PC-9 (cell line): Measurements from ENCODE around the gene AFAP1.

Experiments
- CTCF ChIP-seq: fragments of 200-600 bp; sonication (generic); conservative IDR thresholded peaks from 2 replicates; pipeline ENCODE4 v1.6.1; 2017; ENCODE audit warnings: mixed run types, antibody characterized with exemption, mild to moderate bottlenecking, moderate library complexity
- EZH2 ChIP-seq: fragments of 200-600 bp; sonication (generic); IDR thresholded peaks from 2 replicates; pipeline ENCODE4 v1.8.0; 2017; ENCODE audit warnings: antibody characterized with exemption, low read depth

DNA sequence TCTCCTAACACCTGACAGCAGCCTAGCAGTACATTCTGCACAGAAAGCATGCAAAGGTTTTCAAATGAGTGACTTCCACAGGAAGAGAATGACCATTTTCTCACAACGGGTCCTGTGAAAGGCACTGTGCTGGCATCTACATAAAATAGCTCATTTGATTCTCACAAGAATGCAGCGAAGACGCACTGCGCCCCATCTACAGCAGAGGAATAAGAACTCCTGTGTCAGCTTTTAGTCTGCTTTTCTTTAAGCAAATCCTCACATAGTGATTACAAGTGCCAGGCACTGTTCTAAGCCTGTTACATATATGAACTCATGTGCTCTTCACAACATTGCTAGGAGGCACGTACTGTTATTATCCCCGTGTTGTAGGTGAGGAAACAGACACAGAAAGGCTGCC lies 62.5 kb downstream of the AFAP1 start:
- no peak for TF ChIP-seq CTCF
- no peak for TF ChIP-seq EZH2
